ENCODE data around the gene EXOC6. TPM values are rescaled to one million over a fixed set of nuclear protein-coding genes. Genes with fewer than 3 reads are reported as not detected.
A peak's percentile ranks its signal among the peaks of the same experiment; 100 is the strongest.

Gene EXOC6
- total RNA-seq, 6 experiments from 2014 or later: 5.5 to 15.6 (median 9.9) TPM

DNA sequence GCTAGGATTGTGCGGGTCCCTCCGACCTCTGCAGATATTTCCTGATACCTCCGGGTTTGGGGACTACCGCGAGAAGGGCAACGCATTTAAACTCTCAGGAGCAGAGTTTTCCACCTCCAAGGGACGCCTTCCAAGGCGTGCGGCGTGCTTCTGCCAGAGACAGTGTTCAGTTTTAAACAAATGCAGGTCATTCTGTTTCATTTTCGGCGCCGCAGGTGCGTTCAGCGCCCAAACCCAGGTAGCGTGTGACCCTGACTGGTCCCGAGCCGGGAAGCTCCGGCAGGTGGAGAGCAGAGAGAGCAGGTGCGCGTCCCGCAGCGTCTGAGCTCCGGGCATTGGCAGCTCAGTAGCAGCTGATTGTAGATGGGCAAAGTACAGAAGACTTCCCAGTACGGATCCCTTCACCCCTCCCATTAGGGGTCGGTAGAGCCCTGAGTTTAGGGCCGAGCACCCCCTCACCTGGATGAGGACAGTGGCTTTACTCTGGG is 223.9 kb downstream of the EXOC6 start:
- Histone ChIP-seq H3K36me3 (no peaks in the 10 kb centered on the region), H3K4me3 (peak overlapping the region; percentile 36 to 76 (median 49)), H3K9me3 (no peaks in the 10 kb centered on the region), H3K4me1 (peaks cover 0 to 62% (median 8%) of the 10 kb centered on the region in 4 donors), H3K27ac (peak overlapping the region in 2 of 3 donors; percentile 53 to 84), H3K27me3 (no peaks in the 10 kb centered on the region)
- intact Hi-C loops (cut with DNase I): no loop called here
- DNase-seq (peak in 2 of 3 donors; percentile 61 to 67), ATAC-seq (peak; percentile 54 to 64 (median 58))
- TF ChIP-seq, protein P1, sequence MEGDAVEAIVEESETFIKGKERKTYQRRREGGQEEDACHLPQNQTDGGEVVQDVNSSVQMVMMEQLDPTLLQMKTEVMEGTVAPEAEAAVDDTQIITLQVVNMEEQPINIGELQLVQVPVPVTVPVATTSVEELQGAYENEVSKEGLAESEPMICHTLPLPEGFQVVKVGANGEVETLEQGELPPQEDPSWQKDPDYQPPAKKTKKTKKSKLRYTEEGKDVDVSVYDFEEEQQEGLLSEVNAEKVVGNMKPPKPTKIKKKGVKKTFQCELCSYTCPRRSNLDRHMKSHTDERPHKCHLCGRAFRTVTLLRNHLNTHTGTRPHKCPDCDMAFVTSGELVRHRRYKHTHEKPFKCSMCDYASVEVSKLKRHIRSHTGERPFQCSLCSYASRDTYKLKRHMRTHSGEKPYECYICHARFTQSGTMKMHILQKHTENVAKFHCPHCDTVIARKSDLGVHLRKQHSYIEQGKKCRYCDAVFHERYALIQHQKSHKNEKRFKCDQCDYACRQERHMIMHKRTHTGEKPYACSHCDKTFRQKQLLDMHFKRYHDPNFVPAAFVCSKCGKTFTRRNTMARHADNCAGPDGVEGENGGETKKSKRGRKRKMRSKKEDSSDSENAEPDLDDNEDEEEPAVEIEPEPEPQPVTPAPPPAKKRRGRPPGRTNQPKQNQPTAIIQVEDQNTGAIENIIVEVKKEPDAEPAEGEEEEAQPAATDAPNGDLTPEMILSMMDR (IDR thresholded peaks at IDR 0.05): no peak
- TF ChIP-seq POLR2A (IDR thresholded peaks at IDR 0.05): no peak
- 3% methylated on average over 13 of the region's 27 CpGs for WGBS (ENCODE audit: insufficient coverage, low coverage, low lambda C conversion rate, missing lambda C conversion rate)

DNA sequence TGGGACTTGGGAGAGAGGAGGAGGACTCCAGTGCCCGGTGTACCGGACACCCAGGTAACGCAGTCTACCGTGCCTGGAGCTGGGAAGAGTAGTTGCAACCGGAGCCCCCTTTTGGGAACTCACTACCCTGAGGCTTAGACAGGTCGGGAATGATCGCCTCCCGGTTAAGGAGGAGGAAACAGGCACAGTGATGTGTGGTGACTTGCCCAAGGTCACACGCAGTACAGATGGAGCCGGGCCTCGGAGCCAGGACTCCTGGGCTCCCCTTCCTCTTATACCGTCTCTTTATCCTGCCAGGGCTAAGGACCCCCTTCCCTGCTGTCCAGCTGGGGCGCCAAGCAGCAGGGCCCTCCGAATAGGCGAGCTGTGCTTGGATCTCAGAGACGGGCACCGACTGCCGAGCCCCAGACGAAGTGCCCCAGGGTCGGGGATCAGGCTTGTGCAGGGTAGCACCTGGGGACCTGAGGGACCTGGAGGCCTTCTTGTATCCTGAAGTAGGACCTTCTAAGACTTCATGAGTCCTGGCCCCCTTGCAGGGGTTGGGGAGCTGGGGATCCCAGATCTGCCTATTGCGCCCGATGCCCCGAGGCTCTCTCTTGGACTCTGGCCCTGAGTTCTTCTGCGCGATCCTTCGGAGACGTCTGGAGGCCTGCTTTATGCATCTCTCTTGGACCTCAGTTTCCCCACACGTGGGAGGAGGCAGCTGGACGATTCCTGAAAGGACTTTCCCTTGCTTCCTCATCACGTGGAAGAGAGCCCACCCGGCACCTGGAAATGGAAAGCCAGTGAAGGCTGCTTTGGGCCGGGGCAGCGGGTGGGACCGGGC is 224.6 kb downstream of the EXOC6 start:
- H3K27ac ChIP-seq: peak overlapping the region in 2 of 3 donors; percentile 53 to 84
- intact Hi-C loops (cut with DNase I): no loop called here
- WGBS (ENCODE audit: insufficient coverage, low coverage, low lambda C conversion rate, missing lambda C conversion rate): 4% methylated on average over 12 of the region's 34 CpGs

DNA sequence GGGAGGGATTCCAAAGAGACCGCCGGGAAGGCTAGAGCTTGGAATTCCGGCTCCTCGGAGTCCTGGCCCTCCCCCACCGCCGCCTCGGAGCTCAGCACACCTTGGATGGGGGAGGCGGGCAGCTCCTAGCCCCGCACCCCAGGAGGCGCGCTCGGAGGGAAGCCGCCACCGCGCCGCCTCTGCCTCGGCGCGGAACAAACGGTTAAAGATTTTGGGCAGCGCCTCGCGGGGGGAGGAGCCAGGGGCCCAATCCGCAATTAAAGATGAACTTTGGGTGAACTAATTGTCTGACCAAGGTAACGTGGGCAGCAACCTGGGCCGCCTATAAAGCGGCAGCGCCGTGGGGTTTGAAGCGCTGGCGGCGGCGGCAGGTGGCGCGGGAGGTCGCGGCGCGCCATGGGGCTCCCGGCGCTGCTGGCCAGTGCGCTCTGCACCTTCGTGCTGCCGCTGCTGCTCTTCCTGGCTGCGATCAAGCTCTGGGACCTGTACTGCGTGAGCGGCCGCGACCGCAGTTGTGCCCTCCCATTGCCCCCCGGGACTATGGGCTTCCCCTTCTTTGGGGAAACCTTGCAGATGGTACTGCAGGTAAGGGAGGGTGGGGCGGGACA is 225.3 kb downstream of the EXOC6 start, which contains the start of gene CYP26A1:
CYP26A1 (plus strand) TSS at position 355 of the 608 bp plus-strand sequence; CDS start at position 397, 42 bp downstream.
- no peaks in the 10 kb centered on the region for H3K36me3 ChIP-seq
- H3K27me3 ChIP-seq: no peaks in the 10 kb centered on the region
- H3K9me3 ChIP-seq: no peaks in the 10 kb centered on the region
- H3K27ac ChIP-seq: peak within 1 kb of the TSS in 1 of 3 donors; percentile 84
- TF ChIP-seq, protein P1 (IDR thresholded peaks at IDR 0.05): peak in 1 of 4 donors; percentile 17
- no peak for TF ChIP-seq POLR2A (IDR thresholded peaks at IDR 0.05)
- peaks cover 0 to 66% (median 14%) of the 10 kb centered on the region in 4 donors for H3K4me1 ChIP-seq
- intact Hi-C loops (cut with DNase I): no loop called here
- ATAC-seq: peak in 1 of 4 donors; percentile 53
- peak in 2 of 3 donors; percentile 67 to 80 for DNase-seq
- no CpG with 5 or more reads among the region's 52 CpGs for WGBS (ENCODE audit: insufficient coverage, low coverage, low lambda C conversion rate, missing lambda C conversion rate)
- H3K4me3 ChIP-seq: peak within 1 kb of the TSS; percentile 18 to 76 (median 49)

More for the DNA sequence above, 224.6 kb downstream of the EXOC6 start:
- ATAC-seq: peak in 2 of 4 donors; percentile 2 to 8
- peak overlapping the region; percentile 36 to 76 (median 49) for H3K4me3 ChIP-seq
- no peaks in the 10 kb centered on the region for H3K36me3 ChIP-seq
- TF ChIP-seq, protein P1 (IDR thresholded peaks at IDR 0.05): no peak
- no peak for TF ChIP-seq POLR2A (IDR thresholded peaks at IDR 0.05)
- H3K4me1 ChIP-seq: peaks cover 0 to 68% (median 11%) of the 10 kb centered on the region in 4 donors
- DNase-seq: no peak
- no peaks in the 10 kb centered on the region for H3K27me3 ChIP-seq
- H3K9me3 ChIP-seq: no peaks in the 10 kb centered on the region

DNA sequence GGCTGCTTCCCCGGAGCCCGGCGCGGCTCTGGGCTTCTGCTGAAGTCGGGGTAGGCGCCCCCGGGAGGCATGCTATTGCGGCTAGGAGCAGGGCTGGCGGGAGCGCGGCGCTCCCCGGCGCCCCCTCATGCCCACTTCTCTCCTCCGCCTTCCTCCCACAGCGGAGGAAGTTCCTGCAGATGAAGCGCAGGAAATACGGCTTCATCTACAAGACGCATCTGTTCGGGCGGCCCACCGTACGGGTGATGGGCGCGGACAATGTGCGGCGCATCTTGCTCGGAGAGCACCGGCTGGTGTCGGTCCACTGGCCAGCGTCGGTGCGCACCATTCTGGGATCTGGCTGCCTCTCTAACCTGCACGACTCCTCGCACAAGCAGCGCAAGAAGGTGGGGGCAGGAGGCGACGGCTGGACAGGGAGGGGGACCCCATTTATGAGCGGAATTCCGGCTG is 225.9 kb downstream of the EXOC6 start:
- intact Hi-C loops (cut with DNase I): no loop called here
- no CpG with 5 or more reads among the region's 40 CpGs for WGBS (ENCODE audit: insufficient coverage, low coverage, low lambda C conversion rate, missing lambda C conversion rate)
- H3K27me3 ChIP-seq: no peaks in the 10 kb centered on the region

More for the DNA sequence above, 225.9 kb downstream of the EXOC6 start:
- no peak for ATAC-seq
- Histone ChIP-seq H3K9me3 (no peaks in the 10 kb centered on the region), H3K27ac (peak overlapping the region in 1 of 3 donors; percentile 84), H3K4me1 (peaks cover 0 to 69% (median 17%) of the 10 kb centered on the region in 4 donors), H3K36me3 (no peaks in the 10 kb centered on the region), H3K4me3 (peak overlapping the region; percentile 17 to 76 (median 49))
- no peak for TF ChIP-seq POLR2A (IDR thresholded peaks at IDR 0.05)
- TF ChIP-seq, protein P1 (IDR thresholded peaks at IDR 0.05): peak in 1 of 4 donors; percentile 4
- DNase-seq: no peak
